SK-N-MC (cell line): Measurements from ENCODE around the gene RSRC2.

Source experiments
- DNase-seq: peaks from one replicate; pipeline ENCODE4 v3.0.0-alpha.2; 2011; ENCODE audit warnings: low read depth, low spot score
- H3K27ac ChIP-seq: fragments of 200-600 bp; sonication (generic); 2 replicates; pipeline ENCODE4 v1.5.1; 2016; ENCODE audit warnings: mixed run types
- H3K36me3 ChIP-seq: fragments of 200-600 bp; sonication (generic); 2 replicates; pipeline ENCODE4 v1.6.1; 2017; ENCODE audit warnings: antibody characterized with exemption, low read length, mixed read lengths; ENCODE audit not compliant: insufficient read depth
- H3K4me3 ChIP-seq: fragments of 200-600 bp; sonication (generic); 2 replicates; pipeline ENCODE4 v1.5.1; 2016
- H3K9ac ChIP-seq: fragments of 200-600 bp; sonication (generic); 2 replicates; pipeline ENCODE4 v1.8.0; 2017; ENCODE audit warnings: mixed run types, mixed read lengths; ENCODE audit not compliant: insufficient read length
- H3K9me3 ChIP-seq: fragments of 200-600 bp; sonication (generic); 2 replicates; pipeline ENCODE4 v1.6.1; 2017; ENCODE audit warnings: low read depth, mild to moderate bottlenecking, antibody characterized with exemption, low read length, moderate library complexity, mixed read lengths
- EZH2 ChIP-seq: fragments of 200-600 bp; sonication (generic); IDR thresholded peaks from one replicate; pipeline ENCODE4 v1.6.1; 2017; ENCODE audit warnings: antibody characterized with exemption
- FOXP2 ChIP-seq: optimal IDR thresholded peaks from 2 replicates; pipeline ENCODE3; 2011; ENCODE audit warnings: mild to moderate bottlenecking, moderate library complexity; ENCODE audit not compliant: insufficient read depth; ENCODE audit errors: extremely low read length, control extremely low read depth
- POLR2AphosphoS5 ChIP-seq: IDR thresholded peaks from 2 replicates; pipeline ENCODE4 v1.6.1; 2012; ENCODE audit warnings: mild to moderate bottlenecking, low read depth, low read length, borderline replicate concordance

RSRC2 gene

DNA sequence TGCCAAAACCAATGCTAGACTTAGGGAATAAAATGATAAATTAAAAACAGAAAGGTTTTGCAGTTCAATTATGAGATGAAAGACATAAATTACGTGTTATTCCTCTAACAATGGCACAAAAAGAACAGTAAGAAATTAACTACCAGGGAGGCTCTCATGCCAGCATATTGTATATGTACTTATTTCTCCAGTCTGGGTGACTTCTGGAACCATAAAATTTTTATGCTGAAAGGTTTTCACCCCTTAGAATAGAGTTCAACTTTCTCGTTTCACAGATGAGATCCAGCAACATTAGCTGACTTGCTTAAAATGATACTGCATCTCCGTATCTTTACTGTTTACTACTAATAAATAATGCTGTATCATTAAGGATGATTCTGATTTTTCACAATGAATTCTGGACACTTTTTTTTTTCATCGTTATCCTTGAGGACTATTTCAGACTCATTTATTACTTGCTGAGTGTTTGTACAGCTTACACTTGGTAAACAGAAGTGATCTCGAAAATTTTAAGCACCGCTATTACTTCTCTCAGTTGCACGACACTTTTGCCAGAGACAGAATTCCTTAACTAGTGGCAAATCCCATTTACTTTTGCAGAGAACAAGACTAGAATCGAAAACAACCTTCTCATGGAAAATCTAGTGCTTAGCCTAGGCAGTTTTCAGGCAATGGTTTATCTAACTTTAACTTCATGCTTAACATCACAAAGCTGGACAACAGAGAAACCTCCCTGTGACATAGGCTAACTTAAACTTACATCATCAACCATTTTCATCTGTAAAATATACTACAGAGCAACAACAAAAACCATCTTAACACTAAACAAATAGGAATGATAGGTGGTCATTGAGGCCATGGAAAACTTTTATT, 2.7 kb downstream of the RSRC2 start:
- Histone ChIP-seq H3K9ac (peak overlapping the region; percentile 99), H3K4me3 (peak overlapping the region; percentile 95), H3K27ac (peak overlapping the region; percentile 10), H3K9me3 (no peaks in the 10 kb centered on the region), H3K36me3 (peaks cover 76% of the 10 kb centered on the region)
- TF ChIP-seq EZH2 (no peak), POLR2AphosphoS5 (no peak), FOXP2 (no peak)
- no peak for DNase-seq

DNA sequence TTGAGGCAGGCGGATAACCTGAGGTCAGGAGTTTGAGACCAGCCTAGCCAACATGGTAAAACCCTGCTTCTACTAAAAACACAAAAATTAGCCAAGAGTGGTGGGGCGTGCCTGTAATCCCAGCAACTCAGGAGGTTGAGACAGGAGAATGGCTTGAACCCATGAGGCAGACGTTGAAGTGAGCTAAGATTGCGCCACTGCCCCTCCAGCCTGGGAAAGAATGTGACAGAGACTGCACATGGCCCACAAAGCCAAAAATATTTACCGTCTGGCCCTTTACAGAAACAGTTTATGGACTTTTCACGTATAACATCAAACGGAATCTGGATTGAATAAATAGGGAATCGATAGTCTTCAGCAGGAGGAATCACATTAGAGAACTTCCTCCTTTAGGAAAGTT, 3.5 kb downstream of the RSRC2 start:
- H3K27ac ChIP-seq: peak overlapping the region; percentile 29
- no peak for DNase-seq
- H3K9ac ChIP-seq: peak overlapping the region; percentile 99

DNA sequence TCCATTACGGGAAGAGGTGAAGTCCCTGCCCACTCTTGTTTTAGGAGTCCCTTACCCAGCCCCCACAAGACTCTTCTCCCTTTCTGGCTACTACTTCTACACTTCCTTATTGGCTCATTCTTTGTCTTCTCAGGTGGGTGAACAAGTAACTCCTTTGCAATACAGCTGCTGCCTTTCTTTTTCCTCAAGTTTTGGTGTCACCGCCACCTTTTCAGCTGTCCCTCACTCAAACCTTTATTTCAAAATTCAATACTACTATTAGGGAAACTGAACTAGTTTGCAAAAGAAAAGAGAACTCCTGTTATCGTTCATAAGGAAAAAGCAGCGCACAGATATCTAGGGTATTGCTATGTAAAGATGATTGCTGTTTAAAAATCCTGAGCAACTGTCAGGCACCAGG, 6.1 kb downstream of the RSRC2 start:
- no peak overlapping the region for H3K9ac ChIP-seq
- DNase-seq: no peak
- no peak for TF ChIP-seq POLR2AphosphoS5
- TF ChIP-seq EZH2: no peak
- no peak for TF ChIP-seq FOXP2
- H3K4me3 ChIP-seq: no peak overlapping the region
- H3K27ac ChIP-seq: peak overlapping the region; percentile 49
- H3K36me3 ChIP-seq: peaks cover 99% of the 10 kb centered on the region
- H3K9me3 ChIP-seq: no peaks in the 10 kb centered on the region

More for the DNA sequence above, 3.5 kb downstream of the RSRC2 start:
- Histone ChIP-seq H3K36me3 (peaks cover 78% of the 10 kb centered on the region), H3K4me3 (peak overlapping the region; percentile 95), H3K9me3 (no peaks in the 10 kb centered on the region)
- TF ChIP-seq EZH2 (no peak), FOXP2 (no peak), POLR2AphosphoS5 (no peak)

DNA sequence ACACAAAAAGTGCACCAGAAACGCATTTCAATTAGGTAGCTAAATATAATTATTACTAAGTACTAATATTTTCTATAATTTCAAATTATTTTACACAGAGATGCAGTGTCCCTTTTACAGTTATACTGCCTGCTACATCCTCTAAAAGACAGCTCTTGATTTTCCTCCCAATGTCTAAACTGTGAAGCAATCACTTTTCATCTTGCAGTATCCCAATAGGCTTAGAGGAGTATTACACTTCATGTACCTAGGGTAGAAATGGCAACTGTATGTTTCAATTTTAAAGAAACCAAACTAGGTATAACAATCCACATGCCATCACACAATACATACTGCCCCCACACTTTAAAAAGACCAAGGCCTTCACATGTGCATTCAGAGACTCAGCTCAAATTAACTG, 7.3 kb downstream of the RSRC2 start:
- TF ChIP-seq POLR2AphosphoS5: no peak
- no peak for TF ChIP-seq EZH2
- no peak for TF ChIP-seq FOXP2
- DNase-seq: no peak
- H3K27ac ChIP-seq: 0 out of 2 replicates have a peak overlapping the region, but pooled peaks have one; percentile 49
- no peaks in the 10 kb centered on the region for H3K9me3 ChIP-seq
- H3K4me3 ChIP-seq: no peak overlapping the region
- peak overlapping the region; percentile 7 for H3K9ac ChIP-seq
- H3K36me3 ChIP-seq: peaks cover 100% of the 10 kb centered on the region

DNA sequence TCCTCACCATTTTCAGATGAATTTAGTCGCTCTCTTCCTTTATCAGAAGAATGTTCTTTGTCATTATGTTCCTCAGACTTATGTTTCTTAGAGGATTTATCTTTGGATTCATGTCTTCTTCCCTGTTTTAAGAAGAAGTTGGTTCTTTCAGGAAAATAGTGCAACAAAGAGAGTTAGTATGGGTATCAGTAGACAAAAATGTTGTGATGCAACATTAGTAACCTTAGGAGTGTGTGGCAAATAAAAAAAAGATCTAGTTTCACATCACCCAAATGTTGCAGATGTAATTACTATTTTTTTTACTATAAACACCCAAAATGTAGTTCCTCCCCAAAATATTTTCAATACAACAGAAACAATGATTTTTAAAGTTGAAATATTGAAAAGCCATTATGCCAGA, 7.8 kb downstream of the RSRC2 start:
- no peak for DNase-seq
- H3K36me3 ChIP-seq: peaks cover 100% of the 10 kb centered on the region
- H3K9ac ChIP-seq: no peak overlapping the region
- H3K9me3 ChIP-seq: no peaks in the 10 kb centered on the region
- TF ChIP-seq POLR2AphosphoS5: no peak
- no peak for TF ChIP-seq FOXP2
- no peak for TF ChIP-seq EZH2
- H3K27ac ChIP-seq: no peak overlapping the region
- no peak overlapping the region for H3K4me3 ChIP-seq

DNA sequence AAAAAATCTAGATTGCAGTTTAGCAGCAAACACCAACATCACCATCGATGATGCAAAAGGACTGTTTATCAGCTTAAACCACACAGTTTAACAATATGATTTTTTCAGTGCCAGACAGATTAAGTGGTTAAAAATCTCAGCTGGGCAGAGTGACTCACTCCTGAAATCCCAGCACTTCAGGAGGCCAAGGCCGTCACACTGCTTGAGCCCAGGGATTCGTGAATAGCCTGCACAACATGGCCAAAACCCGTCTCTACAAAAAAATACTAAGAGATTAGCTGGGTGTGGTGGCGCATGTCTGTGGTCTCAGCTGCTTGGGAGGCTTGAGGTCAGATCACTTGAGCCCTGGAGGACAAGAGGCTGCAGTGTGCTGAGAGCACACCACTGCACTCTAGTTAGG, 8.9 kb downstream of the RSRC2 start:
- Histone ChIP-seq H3K9me3 (no peaks in the 10 kb centered on the region), H3K27ac (no peak overlapping the region), H3K4me3 (no peak overlapping the region), H3K9ac (no peak overlapping the region), H3K36me3 (peaks cover 98% of the 10 kb centered on the region)
- TF ChIP-seq FOXP2 (no peak), EZH2 (no peak), POLR2AphosphoS5 (no peak)
- no peak for DNase-seq

DNA sequence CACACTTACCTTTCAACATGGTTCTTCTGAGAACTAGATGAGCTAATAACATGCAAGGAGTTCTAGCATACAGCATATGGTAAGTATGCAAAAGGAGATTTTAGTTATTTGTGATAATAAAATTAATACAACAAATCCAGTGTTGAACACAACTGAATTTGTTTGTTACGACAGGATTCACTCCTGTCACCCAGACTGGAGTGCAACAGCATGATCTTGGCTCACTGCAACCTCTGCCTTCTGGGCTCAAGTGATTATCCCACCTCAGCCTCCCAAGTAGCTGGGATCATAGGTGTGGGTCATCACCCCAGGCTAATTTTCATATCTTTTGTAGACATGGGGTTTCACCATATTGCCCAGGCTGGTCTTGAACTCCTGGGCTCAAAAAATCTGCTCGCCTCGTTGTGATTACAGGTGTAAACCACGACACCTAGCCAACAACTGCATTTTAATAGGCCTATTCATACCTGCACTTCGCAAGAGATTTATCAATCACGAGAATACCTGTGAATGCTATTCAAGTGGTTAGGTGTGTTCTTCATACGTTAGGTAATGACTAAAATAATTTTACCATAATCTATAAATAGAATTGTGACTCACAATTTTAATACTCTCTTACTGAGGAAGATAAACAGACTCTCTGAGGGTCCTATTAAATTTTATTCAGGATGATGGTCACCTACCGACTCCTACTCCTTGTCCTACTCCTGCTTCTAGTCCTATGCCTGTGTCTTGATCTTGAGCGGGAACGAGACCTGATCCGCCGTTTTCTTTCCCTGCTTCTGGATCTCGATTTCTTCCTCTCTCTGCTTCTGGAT, 10.0 kb downstream of the RSRC2 start:
- Histone ChIP-seq H3K27ac (0 out of 2 replicates have a peak overlapping the region, but pooled peaks have one; percentile 1), H3K36me3 (peaks cover 98% of the 10 kb centered on the region), H3K9ac (no peak overlapping the region), H3K4me3 (no peak overlapping the region), H3K9me3 (no peaks in the 10 kb centered on the region)
- no peak for TF ChIP-seq FOXP2
- TF ChIP-seq EZH2: no peak
- TF ChIP-seq POLR2AphosphoS5: no peak; the same call in 1 of the 2 replicates
- no peak for DNase-seq

DNA sequence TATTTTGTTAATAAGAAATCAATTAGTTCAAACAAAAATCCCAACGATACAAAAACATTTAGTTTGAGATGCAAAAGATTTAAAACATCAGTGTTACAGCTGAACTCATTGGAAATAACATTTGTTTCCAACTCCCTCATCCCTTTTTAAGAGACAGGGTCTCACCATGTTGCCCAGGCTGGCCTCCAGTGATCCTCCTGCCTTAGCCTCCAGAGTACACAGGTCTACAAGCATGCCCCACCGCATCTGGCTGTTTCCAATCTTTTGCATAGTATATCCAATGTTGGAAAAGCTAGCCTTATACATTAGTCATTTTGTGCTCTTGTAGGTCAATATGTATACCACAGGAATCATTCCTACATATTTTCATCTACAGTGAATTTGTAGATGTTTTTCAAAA, 11.5 kb downstream of the RSRC2 start:
- TF ChIP-seq EZH2: no peak
- no peak for TF ChIP-seq FOXP2
- no peak overlapping the region for H3K27ac ChIP-seq
- no peaks in the 10 kb centered on the region for H3K9me3 ChIP-seq
- H3K4me3 ChIP-seq: no peak overlapping the region
- H3K9ac ChIP-seq: no peak overlapping the region
- H3K36me3 ChIP-seq: peaks cover 98% of the 10 kb centered on the region
- DNase-seq: no peak
